ENCODE results near the gene ZSCAN30.

Gene ZSCAN30

DNA sequence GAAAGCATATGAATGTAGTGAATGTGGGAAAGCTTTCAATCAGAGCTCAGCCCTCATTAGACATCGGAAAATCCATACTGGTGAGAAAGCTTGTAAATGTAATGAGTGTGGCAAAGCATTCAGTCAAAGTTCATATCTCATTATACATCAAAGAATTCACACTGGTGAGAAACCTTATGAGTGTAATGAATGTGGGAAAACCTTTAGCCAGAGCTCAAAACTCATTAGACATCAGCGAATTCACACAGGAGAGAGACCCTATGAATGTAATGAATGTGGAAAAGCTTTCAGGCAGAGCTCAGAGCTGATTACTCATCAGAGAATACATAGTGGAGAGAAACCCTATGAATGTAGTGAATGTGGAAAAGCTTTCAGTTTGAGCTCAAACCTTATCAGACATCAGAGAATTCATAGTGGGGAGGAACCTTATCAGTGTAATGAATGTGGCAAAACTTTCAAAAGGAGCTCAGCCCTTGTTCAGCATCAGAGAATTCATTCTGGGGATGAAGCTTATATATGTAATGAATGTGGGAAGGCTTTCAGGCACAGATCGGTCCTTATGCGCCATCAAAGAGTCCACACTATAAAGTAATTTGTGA is 44.2 kb downstream of the ZSCAN30 start:
- H3K14ac ChIP-seq (ENCODE audit: low read length in 2 of 2), result no peak overlapping the region
- H3K9ac ChIP-seq (ENCODE audit: low read length), result no peak overlapping the region
- no peak overlapping the region for H2BK5ac ChIP-seq (ENCODE audit: low read depth, low read length, poor library complexity, severe bottlenecking)
- no peak overlapping the region for H4K91ac ChIP-seq (ENCODE audit: low read length)
- no peaks in the 10 kb centered on the region for H3K27me3 ChIP-seq (ENCODE audit: control insufficient read depth in 1 of 2, insufficient read depth in 1 of 2, low read length in 2 of 2)
- H3K4me2 ChIP-seq (ENCODE audit: low read length, poor library complexity, severe bottlenecking), result no peak overlapping the region
- whole genome bisulfite sequencing, result 100% methylated on average over 3 of the region's 4 CpGs
- no peak overlapping the region for H2BK120ac ChIP-seq (ENCODE audit: low read depth, low read length)
- H2AK5ac ChIP-seq (ENCODE audit: low read length, severe bottlenecking), result no peak overlapping the region
- no peak overlapping the region for H3K27ac ChIP-seq (ENCODE audit: low read length, poor library complexity, severe bottlenecking)
- no peak overlapping the region for H3K4ac ChIP-seq (ENCODE audit: low read depth in 1 of 2, low read length in 2 of 2)
- peaks cover 81% of the 10 kb centered on the region for H3K9me3 ChIP-seq (ENCODE audit: control insufficient read depth, low read length)
- H2AFZ ChIP-seq (ENCODE audit: low read depth, low read length), result no peak overlapping the region
- no peak overlapping the region for H4K8ac ChIP-seq (ENCODE audit: low read length)
- no peak overlapping the region for H3K23ac ChIP-seq (ENCODE audit: low read length in 2 of 2)
- H3K4me3 ChIP-seq (ENCODE audit: insufficient read depth in 1 of 2, low read depth in 1 of 2, low read length in 2 of 2), result peak overlapping the region in 1 of 2 experiments; percentile 50
- peaks cover 20% of the 10 kb centered on the region for H3K79me1 ChIP-seq (replicated peaks; ENCODE audit: low read length, poor library complexity, severe bottlenecking)
- no peak overlapping the region for H3K18ac ChIP-seq (ENCODE audit: low read depth in 1 of 2, low read length in 2 of 2)
- peaks cover 24 to 83% of the 10 kb centered on the region in 2 experiments for H3K36me3 ChIP-seq (ENCODE audit: control insufficient read depth in 1 of 2, insufficient read depth in 2 of 2, low read depth in 1 of 2, low read length in 2 of 2)
- no peak overlapping the region for H2BK12ac ChIP-seq (ENCODE audit: low read length in 2 of 2)
- no peak for DNase-seq
- no peaks in the 10 kb centered on the region for H3K4me1 ChIP-seq (ENCODE audit: control insufficient read depth, insufficient read depth, low read depth, low read length)
- no peak overlapping the region for H2BK15ac ChIP-seq (ENCODE audit: low read depth, poor library complexity, severe bottlenecking)

DNA sequence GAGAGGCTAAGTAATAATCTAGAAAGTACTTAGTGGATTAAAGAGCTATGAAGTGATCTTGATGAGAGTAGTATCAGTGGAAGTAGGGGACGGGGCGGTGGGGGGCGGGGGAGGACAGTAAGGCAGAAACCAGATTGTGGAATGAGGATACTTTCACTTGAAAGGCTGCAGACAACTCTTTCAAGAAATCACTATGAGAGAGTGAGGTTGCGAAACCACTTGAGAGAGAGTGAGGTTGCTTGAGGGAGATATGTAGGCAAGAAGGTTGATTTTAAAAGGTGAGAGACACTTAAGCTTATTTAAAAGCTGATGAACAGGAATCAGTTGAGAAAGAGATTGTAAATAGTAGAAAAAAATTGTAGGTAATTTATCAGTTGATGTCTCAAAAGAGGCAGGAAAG is 45.4 kb downstream of the ZSCAN30 start:
- DNase-seq, result no peak
- Histone ChIP-seq H3K9ac (ENCODE audit: low read length) (no peak overlapping the region), H4K91ac (ENCODE audit: low read length) (no peak overlapping the region), H3K79me1 (replicated peaks; ENCODE audit: low read length, poor library complexity, severe bottlenecking) (peaks cover 20% of the 10 kb centered on the region), H3K4ac (ENCODE audit: low read depth in 1 of 2, low read length in 2 of 2) (no peak overlapping the region), H3K4me1 (ENCODE audit: control insufficient read depth, insufficient read depth, low read depth, low read length) (peaks cover 2% of the 10 kb centered on the region), H2BK120ac (ENCODE audit: low read depth, low read length) (no peak overlapping the region), H3K18ac (ENCODE audit: low read depth in 1 of 2, low read length in 2 of 2) (no peak overlapping the region), H3K4me3 (ENCODE audit: insufficient read depth in 1 of 2, low read depth in 1 of 2, low read length in 2 of 2) (peak overlapping the region in 1 of 2 experiments; percentile 87), H3K36me3 (ENCODE audit: control insufficient read depth in 1 of 2, insufficient read depth in 2 of 2, low read depth in 1 of 2, low read length in 2 of 2) (peaks cover 24 to 72% of the 10 kb centered on the region in 2 experiments), H2BK15ac (ENCODE audit: low read depth, poor library complexity, severe bottlenecking) (no peak overlapping the region), H3K27ac (ENCODE audit: low read length, poor library complexity, severe bottlenecking) (no peak overlapping the region), H2BK5ac (ENCODE audit: low read depth, low read length, poor library complexity, severe bottlenecking) (no peak overlapping the region), H2AK5ac (ENCODE audit: low read length, severe bottlenecking) (no peak overlapping the region), H2AFZ (ENCODE audit: low read depth, low read length) (no peak overlapping the region), H4K8ac (ENCODE audit: low read length) (no peak overlapping the region), H3K9me3 (ENCODE audit: control insufficient read depth, low read length) (peaks cover 70% of the 10 kb centered on the region), H3K14ac (ENCODE audit: low read length in 2 of 2) (no peak overlapping the region), H3K23ac (ENCODE audit: low read length in 2 of 2) (no peak overlapping the region), H3K27me3 (ENCODE audit: control insufficient read depth in 1 of 2, insufficient read depth in 1 of 2, low read length in 2 of 2) (no peaks in the 10 kb centered on the region), H2BK12ac (ENCODE audit: low read length in 2 of 2) (no peak overlapping the region), H3K4me2 (ENCODE audit: low read length, poor library complexity, severe bottlenecking) (no peak overlapping the region)
- WGBS, result 97% methylated on average over 4 of the region's 4 CpGs

DNA sequence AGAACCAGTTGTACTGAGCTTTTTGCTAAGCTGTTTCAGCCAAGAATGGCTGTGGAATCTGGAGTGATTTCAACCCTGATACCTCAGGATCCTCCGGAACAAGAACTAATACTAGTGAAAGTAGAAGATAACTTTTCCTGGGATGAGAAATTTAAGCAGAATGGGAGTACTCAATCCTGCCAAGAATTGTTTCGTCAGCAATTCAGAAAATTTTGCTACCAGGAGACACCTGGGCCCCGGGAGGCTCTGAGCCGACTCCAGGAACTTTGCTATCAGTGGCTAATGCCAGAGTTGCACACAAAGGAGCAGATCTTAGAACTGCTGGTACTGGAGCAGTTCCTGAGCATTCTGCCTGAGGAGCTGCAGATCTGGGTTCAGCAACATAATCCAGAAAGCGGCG is 47.6 kb downstream of the ZSCAN30 start:
- H2BK15ac ChIP-seq (ENCODE audit: low read depth, poor library complexity, severe bottlenecking), result no peak overlapping the region
- peak overlapping the region in 1 of 2 experiments; percentile 87 for H3K4me3 ChIP-seq (ENCODE audit: insufficient read depth in 1 of 2, low read depth in 1 of 2, low read length in 2 of 2)
- no peaks in the 10 kb centered on the region for H3K27me3 ChIP-seq (ENCODE audit: control insufficient read depth in 1 of 2, insufficient read depth in 1 of 2, low read length in 2 of 2)
- H3K4me1 ChIP-seq (ENCODE audit: control insufficient read depth, insufficient read depth, low read depth, low read length), result peaks cover 2% of the 10 kb centered on the region
- H2BK12ac ChIP-seq (ENCODE audit: low read length in 2 of 2), result no peak overlapping the region
- no peak overlapping the region for H4K8ac ChIP-seq (ENCODE audit: low read length)
- no peak overlapping the region for H2BK5ac ChIP-seq (ENCODE audit: low read depth, low read length, poor library complexity, severe bottlenecking)
- H4K91ac ChIP-seq (ENCODE audit: low read length), result no peak overlapping the region
- WGBS, result 96% methylated on average over 6 of the region's 6 CpGs
- H2AFZ ChIP-seq (ENCODE audit: low read depth, low read length), result no peak overlapping the region
- H3K27ac ChIP-seq (ENCODE audit: low read length, poor library complexity, severe bottlenecking), result no peak overlapping the region
- no peak overlapping the region for H3K4ac ChIP-seq (ENCODE audit: low read depth in 1 of 2, low read length in 2 of 2)
- H3K23ac ChIP-seq (ENCODE audit: low read length in 2 of 2), result no peak overlapping the region
- H3K9me3 ChIP-seq (ENCODE audit: control insufficient read depth, low read length), result peaks cover 51% of the 10 kb centered on the region
- H3K36me3 ChIP-seq (ENCODE audit: control insufficient read depth in 1 of 2, insufficient read depth in 2 of 2, low read depth in 1 of 2, low read length in 2 of 2), result peaks cover 15 to 53% of the 10 kb centered on the region in 2 experiments
- H3K79me1 ChIP-seq (replicated peaks; ENCODE audit: low read length, poor library complexity, severe bottlenecking), result peaks cover 19% of the 10 kb centered on the region
- H3K14ac ChIP-seq (ENCODE audit: low read length in 2 of 2), result no peak overlapping the region
- no peak overlapping the region for H3K4me2 ChIP-seq (ENCODE audit: low read length, poor library complexity, severe bottlenecking)
- no peak overlapping the region for H2BK120ac ChIP-seq (ENCODE audit: low read depth, low read length)
- H3K18ac ChIP-seq (ENCODE audit: low read depth in 1 of 2, low read length in 2 of 2), result no peak overlapping the region
- DNase-seq, result no peak
- H2AK5ac ChIP-seq (ENCODE audit: low read length, severe bottlenecking), result no peak overlapping the region
- H3K9ac ChIP-seq (ENCODE audit: low read length), result peak overlapping the region; percentile 96

GRCh38 chr18:35241448-35241804 is 48.6 kb downstream of the ZSCAN30 start:
- Histone ChIP-seq H3K4me2 (ENCODE audit: low read length, poor library complexity, severe bottlenecking) (peak overlapping the region; percentile 37), H3K4ac (ENCODE audit: low read depth in 1 of 2, low read length in 2 of 2) (no peak overlapping the region), H3K9ac (ENCODE audit: low read length) (peak overlapping the region; percentile 96), H3K79me1 (replicated peaks; ENCODE audit: low read length, poor library complexity, severe bottlenecking) (peaks cover 14% of the 10 kb centered on the region), H3K14ac (ENCODE audit: low read length in 2 of 2) (no peak overlapping the region), H3K9me3 (ENCODE audit: control insufficient read depth, low read length) (peaks cover 41% of the 10 kb centered on the region), H4K91ac (ENCODE audit: low read length) (no peak overlapping the region), H3K4me1 (ENCODE audit: control insufficient read depth, insufficient read depth, low read depth, low read length) (peaks cover 2% of the 10 kb centered on the region), H3K18ac (ENCODE audit: low read depth in 1 of 2, low read length in 2 of 2) (peak overlapping the region in 1 of 2 experiments; percentile 14), H2AFZ (ENCODE audit: low read depth, low read length) (no peak overlapping the region), H3K36me3 (ENCODE audit: control insufficient read depth in 1 of 2, insufficient read depth in 2 of 2, low read depth in 1 of 2, low read length in 2 of 2) (peaks cover 8 to 43% of the 10 kb centered on the region in 2 experiments), H2BK5ac (ENCODE audit: low read depth, low read length, poor library complexity, severe bottlenecking) (no peak overlapping the region), H3K4me3 (ENCODE audit: insufficient read depth in 1 of 2, low read depth in 1 of 2, low read length in 2 of 2) (peak overlapping the region; percentile 55 to 87), H3K23ac (ENCODE audit: low read length in 2 of 2) (no peak overlapping the region), H2BK15ac (ENCODE audit: low read depth, poor library complexity, severe bottlenecking) (no peak overlapping the region), H2BK120ac (ENCODE audit: low read depth, low read length) (no peak overlapping the region), H2AK5ac (ENCODE audit: low read length, severe bottlenecking) (no peak overlapping the region), H3K27me3 (ENCODE audit: control insufficient read depth in 1 of 2, insufficient read depth in 1 of 2, low read length in 2 of 2) (no peaks in the 10 kb centered on the region), H2BK12ac (ENCODE audit: low read length in 2 of 2) (no peak overlapping the region), H4K8ac (ENCODE audit: low read length) (no peak overlapping the region), H3K27ac (ENCODE audit: low read length, poor library complexity, severe bottlenecking) (peak overlapping the region; percentile 90)
- no peak for DNase-seq
- WGBS, result 0% methylated on average over 1 of the region's 5 CpGs
